Upper lobe of right lung (tissue), 1 donor: Measurements from ENCODE around the gene RDM1. TPM values are rescaled to one million over a fixed set of nuclear protein-coding genes. Genes with fewer than 3 reads are reported as not detected.

ENCODE experiments used
- ATAC-seq: fragments of 200-7000 bp; cut with Tn5 transposase; one replicate; pipeline ENCODE4 v1.9.1; 2020; ENCODE audit warnings: mild to moderate bottlenecking, moderate library complexity
- DNase-seq: peaks from one replicate; pipeline ENCODE4 v3.0.0-alpha.2; 2020
- H3K27ac ChIP-seq: fragments of 200-600 bp; one replicate; pipeline ENCODE4 v1.8.0; 2022
- H3K27me3 ChIP-seq: fragments of 200-600 bp; one replicate; pipeline ENCODE4 v1.8.0; 2022; ENCODE audit warnings: mild to moderate bottlenecking
- H3K36me3 ChIP-seq: fragments of 200-600 bp; one replicate; pipeline ENCODE4 v1.8.0; 2022
- H3K4me1 ChIP-seq: fragments of 200-600 bp; one replicate; pipeline ENCODE4 v1.8.0; 2022
- H3K4me3 ChIP-seq: fragments of 200-600 bp; one replicate; pipeline ENCODE4 v1.8.0; 2022; ENCODE audit warnings: mild to moderate bottlenecking
- H3K9me3 ChIP-seq: fragments of 200-600 bp; one replicate; pipeline ENCODE4 v1.8.0; 2022
- intact Hi-C: fragments of 100-400 bp; cut with DNase I; formaldehyde crosslinking; loops from one replicate; pipeline ENCODE4 v1.11.0; 2022
- total RNA-seq: library from RNA; stranded (reverse); fragmentation: NEBNext Ultra II Directional; extraction: Animal tissue kit (Norgen Biotek cat#: 25700); gene quantifications from one replicate; pipeline ENCODE4 v1.2.1, GENCODE V29; 2021
- TF ChIP-seq, protein P1 (sequence below): fragments of 200-600 bp; IDR thresholded peaks from one replicate; pipeline ENCODE4 v1.8.0; 2022; ENCODE audit warnings: antibody characterized with exemption
- donor health status: DM: no; HTN: yes; CAD: no; lungs with severe emphysema.

Gene RDM1
- total RNA-seq, 1 donor from 2014 or later: not detected

DNA sequence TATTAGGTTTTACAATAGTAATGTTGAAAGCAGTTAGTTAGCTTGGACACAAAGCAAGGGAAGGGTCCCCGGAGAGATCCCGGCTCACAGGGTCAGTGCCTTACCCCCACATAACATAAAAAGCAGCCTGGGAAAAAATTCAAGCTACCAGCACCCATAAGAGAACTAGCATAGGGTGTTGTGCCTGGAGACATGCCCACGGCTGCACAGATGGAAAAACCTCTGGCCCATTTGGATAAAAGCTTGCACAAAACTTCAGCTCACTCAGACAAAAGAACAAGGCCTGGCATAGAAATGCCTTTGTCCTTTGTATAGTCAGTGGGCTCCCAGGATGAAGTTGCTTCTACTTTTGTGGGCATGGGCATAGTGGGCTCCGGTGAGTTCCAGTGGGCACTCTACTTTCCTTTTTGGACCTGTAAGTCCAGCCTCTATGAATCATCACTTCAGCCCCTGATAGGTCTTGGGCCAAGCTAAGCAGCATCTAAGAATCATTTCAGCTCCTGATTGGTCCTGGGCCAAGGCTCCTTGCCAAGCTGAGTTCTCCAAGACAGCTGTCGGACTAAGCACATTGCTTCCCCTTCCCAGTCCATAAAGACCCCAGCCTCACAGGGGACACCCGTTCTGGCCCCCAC is 1.3 kb upstream of the RDM1 start:
- Histone ChIP-seq H3K9me3 (no peaks in the 10 kb centered on the region), H3K27me3 (no peaks in the 10 kb centered on the region), H3K36me3 (no peaks in the 10 kb centered on the region), H3K27ac (no peak overlapping the region), H3K4me3 (no peak overlapping the region), H3K4me1 (peaks cover 13% of the 10 kb centered on the region)
- DNase-seq: no peak
- TF ChIP-seq, protein P1, sequence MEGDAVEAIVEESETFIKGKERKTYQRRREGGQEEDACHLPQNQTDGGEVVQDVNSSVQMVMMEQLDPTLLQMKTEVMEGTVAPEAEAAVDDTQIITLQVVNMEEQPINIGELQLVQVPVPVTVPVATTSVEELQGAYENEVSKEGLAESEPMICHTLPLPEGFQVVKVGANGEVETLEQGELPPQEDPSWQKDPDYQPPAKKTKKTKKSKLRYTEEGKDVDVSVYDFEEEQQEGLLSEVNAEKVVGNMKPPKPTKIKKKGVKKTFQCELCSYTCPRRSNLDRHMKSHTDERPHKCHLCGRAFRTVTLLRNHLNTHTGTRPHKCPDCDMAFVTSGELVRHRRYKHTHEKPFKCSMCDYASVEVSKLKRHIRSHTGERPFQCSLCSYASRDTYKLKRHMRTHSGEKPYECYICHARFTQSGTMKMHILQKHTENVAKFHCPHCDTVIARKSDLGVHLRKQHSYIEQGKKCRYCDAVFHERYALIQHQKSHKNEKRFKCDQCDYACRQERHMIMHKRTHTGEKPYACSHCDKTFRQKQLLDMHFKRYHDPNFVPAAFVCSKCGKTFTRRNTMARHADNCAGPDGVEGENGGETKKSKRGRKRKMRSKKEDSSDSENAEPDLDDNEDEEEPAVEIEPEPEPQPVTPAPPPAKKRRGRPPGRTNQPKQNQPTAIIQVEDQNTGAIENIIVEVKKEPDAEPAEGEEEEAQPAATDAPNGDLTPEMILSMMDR: no peak
- intact Hi-C loops: no loop called here
- ATAC-seq: no peak

- H3K27me3 ChIP-seq: no peaks in the 10 kb centered on the region
- H3K27ac ChIP-seq: no peak overlapping the region
- intact Hi-C loops: no loop called here
- H3K36me3 ChIP-seq: no peaks in the 10 kb centered on the region
- no peak for DNase-seq
- no peak overlapping the region for H3K4me3 ChIP-seq
- TF ChIP-seq, protein P1: no peak
- peaks cover 13% of the 10 kb centered on the region for H3K4me1 ChIP-seq
- H3K9me3 ChIP-seq: no peaks in the 10 kb centered on the region
- no peak for ATAC-seq
Measured at GRCh38 chr17:35927714-35928113, 2.9 kb downstream of the RDM1 start.

DNA sequence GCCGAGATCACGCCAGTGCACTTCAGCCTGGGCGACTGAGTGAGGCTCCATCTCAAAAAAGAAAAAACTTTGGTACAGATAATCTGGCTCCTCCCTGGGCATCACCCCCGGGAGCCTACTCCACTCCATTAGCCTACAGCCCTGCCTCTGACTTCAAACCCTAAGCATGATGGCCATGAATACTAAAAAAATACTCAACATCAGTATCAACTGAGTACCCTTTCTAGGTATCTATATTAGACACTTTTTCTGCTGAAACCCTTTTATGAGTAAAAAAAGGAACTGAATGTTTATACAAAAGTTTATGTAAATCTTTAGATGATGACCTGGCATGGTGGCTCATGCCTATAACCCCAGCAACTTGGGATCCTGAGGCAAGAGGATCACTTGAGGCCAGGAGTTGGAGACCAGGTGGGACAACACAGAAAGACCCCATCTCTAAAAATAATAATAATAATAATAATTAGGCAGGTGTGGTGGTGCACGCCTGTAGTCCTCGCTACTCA is 6.9 kb downstream of the RDM1 start:
- intact Hi-C loops: no loop called here
- DNase-seq: no peak
- H3K27me3 ChIP-seq: no peaks in the 10 kb centered on the region

DNA sequence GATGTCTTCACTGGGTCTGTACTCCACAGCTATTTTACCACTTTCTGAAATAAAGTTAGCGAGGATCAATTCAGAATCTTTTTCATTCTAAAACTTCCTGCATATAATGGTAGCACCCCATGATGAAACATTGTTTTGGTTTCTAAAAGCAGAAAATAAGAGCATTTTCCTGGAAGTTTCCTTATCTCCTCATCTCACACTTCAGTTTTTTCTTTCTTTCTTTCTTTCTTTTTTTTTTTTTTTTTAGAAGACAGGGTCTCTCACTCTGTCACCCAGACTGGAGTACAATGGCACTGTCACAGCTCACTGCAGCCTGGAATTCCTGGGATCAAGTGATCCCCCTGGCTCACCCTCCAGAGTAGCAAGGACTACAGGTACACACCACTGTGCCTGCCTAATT is 10.3 kb downstream of the RDM1 start:
- Histone ChIP-seq H3K36me3 (no peaks in the 10 kb centered on the region), H3K9me3 (no peaks in the 10 kb centered on the region), H3K27me3 (no peaks in the 10 kb centered on the region), H3K4me3 (no peak overlapping the region), H3K4me1 (no peaks in the 10 kb centered on the region), H3K27ac (no peak overlapping the region)
- TF ChIP-seq, protein P1: no peak
- DNase-seq (no peak), ATAC-seq (no peak)
- intact Hi-C loops: no loop called here

More for the DNA sequence above, 6.9 kb downstream of the RDM1 start:
- Histone ChIP-seq H3K27ac (no peak overlapping the region), H3K4me1 (no peaks in the 10 kb centered on the region), H3K9me3 (no peaks in the 10 kb centered on the region), H3K36me3 (no peaks in the 10 kb centered on the region), H3K4me3 (no peak overlapping the region)
- no peak for ATAC-seq
- TF ChIP-seq, protein P1: no peak

GRCh38 chr17:35918665-35919064 is 11.9 kb downstream of the RDM1 start:
- Histone ChIP-seq H3K36me3 (no peaks in the 10 kb centered on the region), H3K4me3 (no peak overlapping the region), H3K9me3 (no peaks in the 10 kb centered on the region), H3K27me3 (no peaks in the 10 kb centered on the region), H3K4me1 (no peaks in the 10 kb centered on the region), H3K27ac (no peak overlapping the region)
- DNase-seq (no peak), ATAC-seq (no peak)
- intact Hi-C loops: no loop called here
- TF ChIP-seq, protein P1: no peak
